Fibroblast of pulmonary artery (primary cell): Measurements from ENCODE around the gene PRPF19.

ENCODE experiments used
- DNase-seq: peaks from one replicate; pipeline ENCODE4 v3.0.0-alpha.2; 2010; ENCODE audit warnings: low read depth
- H3K4me3 ChIP-seq: replicated peaks from 2 replicates; pipeline ENCODE4 v1.5.1; 2011; ENCODE audit warnings: low read depth, mild to moderate bottlenecking, control low read depth, low read length, moderate library complexity
- TF ChIP-seq, protein P1 (sequence below): IDR thresholded peaks from 2 replicates; pipeline ENCODE4 v1.5.1; 2011; ENCODE audit warnings: mild to moderate bottlenecking, control low read depth, low read length, inconsistent platforms; ENCODE audit errors: missing control alignments

Gene PRPF19

DNA sequence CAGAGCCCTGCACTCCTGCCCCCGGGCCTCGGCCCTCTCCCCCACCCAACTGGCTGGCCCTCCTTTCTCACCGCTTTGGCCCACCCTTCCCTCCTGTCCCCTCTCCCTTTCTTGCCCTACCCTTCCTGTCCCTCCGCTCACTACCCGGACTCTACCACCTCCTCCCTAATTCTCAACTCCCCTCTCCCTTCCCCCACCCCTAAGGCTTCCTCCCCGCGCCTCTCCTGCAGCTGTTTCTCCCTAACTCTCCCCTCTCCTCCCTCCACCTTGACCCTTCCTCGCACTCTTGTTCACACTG, 45.2 kb upstream of the PRPF19 start:
- peak overlapping the region; percentile 50 for H3K4me3 ChIP-seq
- DNase-seq = no peak
- TF ChIP-seq, protein P1, sequence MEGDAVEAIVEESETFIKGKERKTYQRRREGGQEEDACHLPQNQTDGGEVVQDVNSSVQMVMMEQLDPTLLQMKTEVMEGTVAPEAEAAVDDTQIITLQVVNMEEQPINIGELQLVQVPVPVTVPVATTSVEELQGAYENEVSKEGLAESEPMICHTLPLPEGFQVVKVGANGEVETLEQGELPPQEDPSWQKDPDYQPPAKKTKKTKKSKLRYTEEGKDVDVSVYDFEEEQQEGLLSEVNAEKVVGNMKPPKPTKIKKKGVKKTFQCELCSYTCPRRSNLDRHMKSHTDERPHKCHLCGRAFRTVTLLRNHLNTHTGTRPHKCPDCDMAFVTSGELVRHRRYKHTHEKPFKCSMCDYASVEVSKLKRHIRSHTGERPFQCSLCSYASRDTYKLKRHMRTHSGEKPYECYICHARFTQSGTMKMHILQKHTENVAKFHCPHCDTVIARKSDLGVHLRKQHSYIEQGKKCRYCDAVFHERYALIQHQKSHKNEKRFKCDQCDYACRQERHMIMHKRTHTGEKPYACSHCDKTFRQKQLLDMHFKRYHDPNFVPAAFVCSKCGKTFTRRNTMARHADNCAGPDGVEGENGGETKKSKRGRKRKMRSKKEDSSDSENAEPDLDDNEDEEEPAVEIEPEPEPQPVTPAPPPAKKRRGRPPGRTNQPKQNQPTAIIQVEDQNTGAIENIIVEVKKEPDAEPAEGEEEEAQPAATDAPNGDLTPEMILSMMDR = no peak

DNA sequence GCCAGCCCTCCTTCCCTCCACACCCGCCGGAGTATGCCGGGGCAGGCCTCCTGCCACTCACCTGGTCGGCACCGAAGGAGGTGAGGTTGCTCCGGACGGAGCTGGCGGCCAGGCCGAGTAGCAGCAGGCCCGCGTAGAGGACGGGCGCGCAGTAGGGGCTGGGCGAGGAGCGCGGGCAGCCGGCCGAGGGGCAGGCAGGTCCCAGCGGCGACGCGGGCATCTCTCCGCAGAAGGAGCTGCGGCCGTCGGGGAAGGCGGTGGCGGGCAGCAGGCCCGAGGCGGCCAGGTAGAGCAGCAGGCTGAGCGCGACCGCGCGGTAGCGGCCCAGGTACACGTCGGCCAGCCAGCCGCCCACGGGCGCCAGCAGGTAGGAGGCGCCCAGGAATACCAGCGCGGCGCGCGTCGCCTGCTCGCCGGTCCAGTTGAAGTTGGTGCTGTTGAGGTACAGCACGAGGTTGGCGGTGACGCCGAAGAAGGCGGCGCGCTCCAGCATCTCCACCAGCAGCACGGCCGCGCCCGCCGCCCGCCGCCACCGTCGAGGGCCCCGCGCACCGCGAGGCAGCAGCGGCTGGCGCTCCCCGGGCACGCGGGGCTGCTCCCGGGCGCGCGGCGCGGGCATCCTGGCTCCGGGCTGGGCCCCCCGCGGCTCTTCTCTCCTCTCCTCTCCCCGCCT, 44.7 kb upstream of the PRPF19 start:
- no peak for DNase-seq
- TF ChIP-seq, protein P1 = no peak
- H3K4me3 ChIP-seq = peak overlapping the region; percentile 50

DNA sequence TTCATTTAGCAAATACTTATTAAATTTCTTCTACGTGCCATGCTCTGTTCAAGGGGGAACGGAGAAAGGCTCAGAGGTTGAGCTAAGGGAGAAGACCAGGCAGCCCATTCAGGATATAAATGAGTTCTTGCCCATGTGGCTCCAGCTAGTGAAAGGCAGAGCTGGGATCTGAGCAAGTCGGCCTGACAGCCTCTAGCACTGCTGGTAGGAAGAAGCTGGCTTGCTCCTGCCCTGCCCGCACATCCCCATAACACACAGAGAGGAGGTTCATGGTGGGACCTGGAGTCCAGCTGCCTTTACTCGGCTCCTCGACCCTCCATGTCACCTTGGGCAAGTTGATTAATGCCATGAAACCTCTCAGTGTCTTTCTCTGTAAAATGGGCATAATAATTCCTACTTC, 43.6 kb upstream of the PRPF19 start:
- no peak overlapping the region for H3K4me3 ChIP-seq
- TF ChIP-seq, protein P1 = no peak
- no peak for DNase-seq

DNA sequence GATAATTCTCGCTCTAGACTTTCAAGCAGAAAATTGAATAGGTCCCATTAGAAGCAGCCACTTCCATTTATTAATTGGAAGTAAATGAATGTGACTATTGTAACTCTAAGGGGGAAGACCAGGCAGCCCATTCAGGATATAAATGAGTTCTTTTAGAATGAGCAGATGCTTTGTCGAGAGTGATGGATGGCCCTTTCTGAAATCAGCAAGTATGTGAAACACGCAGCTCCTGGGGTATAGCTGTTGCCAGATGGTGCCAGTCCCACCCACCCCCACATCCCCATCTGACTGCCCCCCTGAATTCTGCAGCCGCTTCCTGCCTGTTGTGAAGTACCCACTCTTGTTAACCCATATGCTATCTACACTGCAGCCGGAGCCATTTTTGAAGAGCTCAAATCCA, 41.9 kb upstream of the PRPF19 start:
- TF ChIP-seq, protein P1 = no peak
- H3K4me3 ChIP-seq = no peak overlapping the region
- no peak for DNase-seq

DNA sequence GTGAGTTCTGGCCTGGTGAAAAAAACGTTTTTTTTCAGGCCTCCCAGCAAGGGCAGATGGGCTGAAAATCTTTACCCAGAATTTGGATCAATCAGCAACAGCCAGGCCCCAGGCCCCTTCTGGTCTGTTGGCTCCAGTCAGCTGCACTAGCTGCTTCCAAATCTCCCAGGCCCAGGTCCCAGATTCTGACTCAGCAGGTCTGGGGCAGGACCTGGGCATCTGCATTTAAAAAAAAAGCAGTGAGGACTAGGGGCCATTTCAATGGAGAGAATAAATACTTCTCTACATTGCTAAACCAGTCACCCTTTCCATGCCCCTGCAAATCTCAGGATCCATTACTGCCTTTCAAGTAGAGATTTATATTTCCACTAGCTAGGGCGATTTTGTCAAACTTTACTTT, 41.3 kb upstream of the PRPF19 start:
- no peak for DNase-seq
- TF ChIP-seq, protein P1 = no peak
- no peak overlapping the region for H3K4me3 ChIP-seq

DNA sequence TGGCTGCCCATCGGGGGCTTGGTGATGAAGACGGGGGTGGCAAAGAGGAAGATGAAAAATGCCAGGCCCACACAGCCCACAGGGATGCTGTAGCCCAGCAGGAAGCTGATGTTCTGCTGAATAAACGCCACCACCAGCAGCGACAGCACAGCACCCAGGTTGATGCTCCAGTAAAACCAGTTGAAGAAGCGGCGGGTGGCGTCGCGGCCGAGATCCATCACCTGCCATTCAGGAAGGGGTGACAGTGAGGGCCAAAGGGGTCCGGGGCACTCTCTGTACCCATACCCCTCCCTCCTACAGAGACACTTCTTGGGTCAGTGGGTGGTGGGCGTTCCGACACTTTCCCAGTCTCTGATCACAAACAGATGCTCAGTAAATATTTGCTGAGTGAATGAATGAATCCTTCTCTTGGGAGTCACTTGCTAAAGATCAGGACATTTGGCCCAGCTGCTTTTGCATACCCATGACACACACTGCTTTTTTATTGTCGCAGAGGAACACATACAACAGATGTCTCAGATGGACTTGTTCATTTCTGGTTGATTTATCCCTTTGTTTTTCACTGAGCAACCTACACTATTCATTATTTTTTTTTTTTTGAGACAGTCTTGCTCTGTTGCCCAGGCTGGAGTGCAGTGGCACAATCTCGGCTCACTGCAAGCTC, 40.3 kb upstream of the PRPF19 start:
- H3K4me3 ChIP-seq = no peak overlapping the region
- TF ChIP-seq, protein P1 = no peak
- DNase-seq = no peak

DNA sequence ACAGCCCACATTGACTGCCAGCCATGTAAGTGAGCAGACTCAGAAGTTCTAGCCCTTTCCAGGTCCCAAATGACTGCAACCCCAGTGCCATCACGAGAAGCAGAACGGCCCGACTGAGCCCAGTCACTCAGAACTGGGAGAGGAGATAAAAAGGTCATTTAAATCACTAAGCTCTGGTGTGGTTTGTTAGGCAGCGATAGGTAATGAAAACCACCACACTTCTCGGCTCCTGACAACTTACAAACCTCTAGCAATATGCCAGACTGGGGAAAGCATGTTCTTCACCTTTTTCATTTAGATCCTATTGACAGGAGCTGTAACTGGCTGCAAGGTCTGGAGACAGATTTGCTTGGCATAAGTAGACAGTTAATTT, 38.9 kb upstream of the PRPF19 start:
- TF ChIP-seq, protein P1 = no peak
- no peak for DNase-seq
- no peak overlapping the region for H3K4me3 ChIP-seq
